Left forelimb (tissue), 1 donor: ENCODE results near the gene NPAS2.

Source experiments
- DNase-seq: peaks from one replicate; pipeline ENCODE4 v3.0.0-alpha.2; 2018; ENCODE audit warnings: low spot score

Gene NPAS2

DNA sequence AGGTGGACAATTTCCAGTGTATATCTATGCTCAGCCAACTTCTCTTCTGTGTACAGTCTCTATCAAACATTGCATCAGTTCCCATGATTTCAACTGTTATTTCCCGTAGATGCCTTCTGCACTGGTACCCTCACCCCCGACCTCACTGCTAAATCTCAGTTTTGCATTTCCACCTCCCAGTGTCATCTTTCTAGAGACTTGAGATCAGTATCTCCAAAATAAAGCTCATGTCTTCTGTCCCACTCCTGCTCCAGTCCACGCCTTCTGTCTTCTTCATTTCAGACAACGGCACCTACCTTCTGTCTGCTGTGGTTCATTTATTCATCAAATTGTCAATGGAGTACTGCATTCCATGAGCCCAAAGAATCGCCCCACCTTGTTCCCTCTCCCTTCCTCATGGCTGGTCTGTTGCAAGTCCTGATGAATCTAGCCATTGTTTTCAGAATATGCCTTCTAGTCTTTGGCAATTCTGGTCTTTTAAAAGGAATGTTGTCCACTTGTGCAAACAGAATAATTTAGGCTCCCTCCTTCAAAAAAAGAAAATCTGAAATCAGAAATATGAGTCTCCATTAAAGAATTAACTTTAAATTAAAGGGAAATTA is 23.3 kb upstream of the NPAS2 start:
- DNase-seq, result no peak

DNA sequence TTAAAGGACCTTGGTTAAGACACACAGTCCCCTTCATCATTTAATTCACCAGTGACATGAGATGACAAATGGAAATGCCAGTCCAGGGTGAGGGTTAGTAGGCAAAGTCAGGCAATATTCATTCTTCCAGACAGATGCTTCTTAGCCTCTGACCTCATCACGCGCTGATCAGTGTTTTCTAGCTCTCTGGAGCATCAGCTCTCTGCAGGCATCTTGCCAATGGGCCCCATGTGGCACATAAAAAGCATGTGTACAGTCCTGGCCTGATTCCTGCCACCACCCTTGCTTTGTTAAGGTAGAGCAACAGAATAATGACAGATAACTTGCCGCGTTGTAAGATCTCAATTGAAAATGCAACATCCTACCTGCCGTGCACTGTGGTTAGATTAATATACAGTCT is 20.3 kb upstream of the NPAS2 start:
- DNase-seq, result no peak

DNA sequence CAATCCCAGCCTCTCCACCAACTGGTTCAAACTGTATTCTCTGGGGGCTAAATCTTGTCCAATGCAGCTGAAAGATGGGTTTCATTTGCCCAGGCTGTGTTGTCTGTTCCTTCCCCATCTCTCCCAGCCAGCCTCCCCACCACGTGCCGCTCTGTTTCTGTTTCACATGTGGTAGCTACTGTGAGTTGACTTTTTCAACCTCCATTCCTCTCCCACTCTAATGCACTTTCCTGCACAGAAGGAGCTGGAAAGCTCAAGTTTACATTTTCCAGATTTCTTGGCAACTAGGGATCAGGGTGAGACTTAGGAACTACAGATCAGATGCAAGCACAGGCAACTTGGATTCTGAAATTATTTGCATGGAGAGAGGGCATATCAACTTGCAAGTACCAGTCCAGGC is 19.0 kb upstream of the NPAS2 start:
- DNase-seq, result no peak

DNA sequence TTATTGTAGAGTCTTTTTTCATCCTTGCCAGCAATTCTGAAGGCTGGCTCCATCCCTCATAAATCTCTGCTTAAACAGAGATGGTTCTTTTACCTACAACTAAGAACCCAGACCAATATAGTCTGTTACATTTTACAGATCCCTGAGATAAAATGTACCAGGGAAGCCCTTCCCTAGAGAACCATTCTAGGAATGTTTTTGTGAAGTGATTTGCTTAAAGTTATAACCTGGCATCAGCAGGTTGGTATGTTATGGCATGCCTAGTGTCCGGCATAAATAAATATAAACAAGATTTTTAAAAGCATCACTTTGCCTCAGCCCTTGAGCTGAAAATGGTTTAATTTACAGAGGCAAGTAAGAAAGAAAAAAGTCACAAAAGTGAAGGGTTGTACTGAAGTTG is 18.5 kb upstream of the NPAS2 start:
- DNase-seq, result no peak

DNA sequence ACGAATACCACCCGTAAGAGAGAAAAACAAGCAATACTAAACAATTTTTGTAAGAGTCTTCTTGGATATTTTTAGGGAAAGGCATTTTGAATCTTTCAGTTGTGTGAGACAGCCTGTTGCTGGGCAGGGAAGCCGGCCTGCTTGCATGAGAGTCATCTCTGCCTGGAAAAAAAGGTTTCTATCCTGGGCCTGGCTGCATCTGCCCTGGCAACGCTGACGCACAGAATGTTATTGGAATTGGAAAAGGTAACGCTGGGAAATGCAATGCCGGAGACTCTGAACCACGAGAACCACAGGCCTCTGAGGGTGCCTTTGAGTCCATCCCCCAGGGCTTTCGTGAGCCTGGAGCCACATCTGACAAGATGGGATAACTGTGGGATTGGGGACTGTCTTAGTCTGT is 17.9 kb upstream of the NPAS2 start:
- DNase-seq, result no peak

DNA sequence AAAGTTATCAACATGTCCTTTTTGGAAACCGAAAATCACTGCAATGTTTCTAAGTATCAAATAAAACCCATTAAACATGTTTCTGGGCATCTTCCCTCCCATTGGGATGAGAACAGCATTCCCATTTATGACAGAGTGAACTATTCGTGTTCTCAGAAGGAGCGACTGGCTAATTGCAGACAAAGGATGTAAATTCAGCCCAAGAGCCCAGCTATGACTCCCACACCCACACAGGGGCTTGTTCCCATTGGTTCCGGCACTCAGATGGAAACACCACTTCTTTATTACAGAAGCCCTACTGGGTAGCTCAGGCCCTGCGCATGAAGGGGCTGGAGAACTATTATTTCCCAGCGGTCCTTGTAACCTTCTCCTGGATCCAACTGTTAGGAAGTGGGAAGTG is 16.6 kb upstream of the NPAS2 start:
- no peak for DNase-seq

DNA sequence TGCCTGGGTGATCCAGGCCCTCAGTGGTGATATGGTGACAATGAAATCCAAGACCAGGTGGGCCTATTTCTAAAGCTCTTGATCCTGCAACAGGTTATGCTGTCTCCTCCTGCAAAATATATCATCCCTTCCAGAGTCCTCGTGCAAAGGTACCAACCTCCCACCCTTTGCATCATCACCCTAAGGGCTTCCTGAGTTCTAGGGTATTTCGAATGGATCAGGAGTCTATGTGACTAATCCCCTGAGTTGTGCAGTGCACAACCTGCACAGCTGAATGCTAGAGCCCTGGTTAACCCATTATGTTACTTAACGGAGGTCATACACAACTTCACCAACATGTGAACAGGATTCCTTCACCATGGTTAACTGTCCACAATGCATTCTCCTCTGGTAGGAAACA is 13.4 kb upstream of the NPAS2 start:
- DNase-seq, result no peak

DNA sequence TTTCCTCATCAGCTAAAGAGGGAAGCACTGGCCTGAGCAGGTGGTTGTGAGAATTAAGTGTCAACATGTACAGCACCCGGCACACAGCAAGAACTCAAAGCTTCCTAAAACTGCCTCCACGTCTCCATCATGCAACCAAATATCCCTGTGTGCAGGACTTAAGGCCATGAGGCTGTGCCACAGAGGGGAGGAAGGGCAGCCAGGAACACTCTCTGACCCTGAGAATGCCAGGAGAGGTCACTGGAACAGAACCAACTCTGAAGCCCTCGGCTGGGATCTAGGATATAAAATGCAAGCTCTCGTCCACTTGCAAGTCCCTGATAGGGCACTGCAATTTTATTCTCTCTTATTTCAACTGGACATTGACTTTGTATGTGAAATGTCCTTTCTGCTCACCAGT is 12.2 kb upstream of the NPAS2 start:
- DNase-seq, result no peak

DNA sequence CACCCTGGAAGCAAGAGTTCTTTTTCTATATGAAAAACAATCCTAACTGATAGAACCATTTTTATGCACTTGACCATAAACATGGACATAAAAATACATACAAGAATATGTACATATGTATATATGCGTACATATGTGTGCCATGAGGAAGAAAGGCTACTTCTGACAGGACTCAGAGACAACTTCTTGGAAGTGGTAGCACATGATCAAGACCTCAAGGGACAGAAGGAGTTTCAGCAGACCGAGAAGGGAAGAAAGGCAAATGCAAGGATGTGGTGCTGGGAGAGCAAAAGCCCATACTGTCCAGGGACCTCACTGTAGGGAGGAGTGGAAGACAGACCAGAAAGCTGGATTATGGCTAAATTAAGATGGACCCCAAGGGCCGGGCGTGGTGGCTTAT is 11.4 kb upstream of the NPAS2 start:
- DNase-seq, result peak; percentile 11

DNA sequence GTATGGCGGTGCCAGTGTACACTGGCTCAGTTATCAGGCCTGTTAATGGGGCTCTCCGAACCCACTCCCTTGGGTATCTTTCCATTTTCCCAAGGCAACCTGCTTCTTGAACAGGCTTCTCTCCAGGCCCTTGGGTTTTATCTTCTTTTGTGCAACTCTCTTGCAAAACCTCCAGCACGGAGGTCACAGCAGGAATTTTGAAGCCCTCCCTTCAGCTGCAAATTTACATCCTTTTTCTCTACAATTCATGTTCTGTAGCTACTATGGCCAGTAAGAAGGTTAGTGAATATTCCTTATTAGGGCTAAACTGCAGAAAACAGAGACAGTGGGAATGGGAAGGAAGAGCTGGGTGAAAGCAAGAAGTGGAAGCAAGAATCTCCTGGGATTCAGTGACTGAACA is 10.4 kb upstream of the NPAS2 start:
- DNase-seq, result peak; percentile 15

DNA sequence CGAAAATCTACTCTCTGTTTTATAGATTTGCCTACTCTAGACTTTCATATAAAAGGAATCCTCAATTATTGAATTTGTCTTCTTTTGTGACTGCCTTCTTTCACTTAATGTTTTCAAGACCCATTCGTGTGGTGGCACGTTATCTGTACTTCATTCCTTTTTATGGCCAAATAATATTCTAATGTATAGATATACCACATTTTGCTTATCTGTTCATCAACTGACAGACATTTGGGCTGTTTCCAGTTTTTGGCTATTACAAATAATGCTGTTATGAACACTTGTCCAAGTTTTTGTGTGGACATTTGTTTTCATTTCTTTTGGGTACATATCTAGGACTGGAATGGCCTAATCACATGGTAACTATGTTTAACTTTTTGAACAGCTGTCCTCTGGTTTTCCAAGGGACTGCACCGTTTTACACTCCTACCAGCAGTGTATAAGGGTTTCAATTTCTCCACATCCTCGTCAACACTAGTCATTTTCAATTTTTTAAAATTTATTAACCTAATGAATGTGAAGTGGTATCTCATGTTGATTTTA is 9.3 kb upstream of the NPAS2 start:
- DNase-seq, result no peak

DNA sequence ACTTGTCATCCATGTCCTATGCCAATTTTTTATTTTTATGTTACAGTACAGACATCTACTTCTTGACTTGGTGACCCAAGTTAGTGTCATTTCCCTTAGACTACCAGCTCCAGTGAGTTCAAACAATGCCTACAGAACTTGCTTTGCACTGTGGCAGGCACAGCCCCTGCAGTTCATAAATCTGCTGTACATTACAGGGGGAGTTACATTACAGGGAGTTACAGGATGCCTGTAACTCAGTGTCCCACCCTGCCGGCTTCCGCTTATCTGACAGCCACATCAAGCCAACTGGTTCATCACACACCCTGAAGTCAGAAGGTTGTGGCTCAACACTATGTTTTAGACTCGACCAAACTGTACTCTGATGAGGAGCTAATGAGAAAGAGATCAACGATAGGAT is 7.8 kb upstream of the NPAS2 start:
- peak; percentile 22 for DNase-seq

DNA sequence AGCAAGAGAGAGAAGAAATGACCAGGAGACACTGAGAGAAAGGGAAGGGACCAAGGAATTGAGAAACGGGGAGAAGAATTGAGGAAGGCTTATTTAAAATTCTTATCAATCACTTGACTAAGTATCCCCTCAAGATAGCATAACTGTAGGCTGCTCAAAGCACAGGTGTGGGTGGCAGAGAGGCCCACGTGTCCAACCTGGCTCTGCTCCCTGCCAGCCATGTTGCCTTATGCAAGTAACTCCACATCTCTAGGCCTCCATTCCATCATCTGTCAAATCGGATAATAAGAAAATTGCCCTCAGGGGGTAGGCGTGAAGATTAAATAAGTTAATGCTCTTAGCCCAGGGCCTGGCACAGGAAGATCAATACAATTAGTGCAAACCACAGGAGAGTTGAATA is 7.4 kb upstream of the NPAS2 start:
- DNase-seq, result peak; percentile 8

DNA sequence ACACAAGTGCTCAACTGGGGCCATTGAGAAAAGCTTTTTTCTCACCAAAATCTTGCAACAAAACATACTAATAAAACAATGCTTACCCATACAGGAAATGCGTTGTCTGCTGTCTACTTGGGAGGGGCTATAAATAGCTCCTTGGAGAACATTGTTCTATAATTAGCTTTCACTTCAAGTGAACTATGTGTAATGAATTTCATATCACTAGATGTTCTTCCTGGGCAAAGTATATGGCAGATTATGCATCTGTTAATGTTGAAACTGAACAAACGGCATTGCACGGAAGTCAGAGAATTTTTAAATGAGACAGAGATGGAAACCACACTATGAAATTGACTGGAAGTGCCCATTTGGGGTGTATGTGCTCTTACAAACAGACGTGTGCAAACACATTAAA is 6.4 kb upstream of the NPAS2 start:
- peak; percentile 0 for DNase-seq

DNA sequence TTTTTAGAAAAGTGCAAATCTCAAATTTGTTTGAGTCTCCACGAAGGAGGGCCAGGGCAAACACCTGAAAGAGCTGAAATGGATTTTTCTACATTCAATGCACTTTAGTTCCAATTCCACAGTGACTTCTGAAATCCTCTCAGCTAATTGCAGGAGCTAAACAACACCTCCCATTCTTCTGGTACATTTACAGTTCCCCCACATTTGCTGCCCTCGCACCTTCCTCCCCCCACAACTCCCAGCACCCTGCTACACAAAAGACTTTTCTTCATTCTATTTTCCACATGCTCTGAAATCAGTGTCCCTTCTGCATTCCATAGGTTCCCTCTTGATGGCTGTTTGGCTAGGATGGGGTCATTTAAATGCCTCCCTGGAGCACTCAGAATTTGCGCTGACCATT is 5.9 kb upstream of the NPAS2 start:
- peak; percentile 15 for DNase-seq

DNA sequence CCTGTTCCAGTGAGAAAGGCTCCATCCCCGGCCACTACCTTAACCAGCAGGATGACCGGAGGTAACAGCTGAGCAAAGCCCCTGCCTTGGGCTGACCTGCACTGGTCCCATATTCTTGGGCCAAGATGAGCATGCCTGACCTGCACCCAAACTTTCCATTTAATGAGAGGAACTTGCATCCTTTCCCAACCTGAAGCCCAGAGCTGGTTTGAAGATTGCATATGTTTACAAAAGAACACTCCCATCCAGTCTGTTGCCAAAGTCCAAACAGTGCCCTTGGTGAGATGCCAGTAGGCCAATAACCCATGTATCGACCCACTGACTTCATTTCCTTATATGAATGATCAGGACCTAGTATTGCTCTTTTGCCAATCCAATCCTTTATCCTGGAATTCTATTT is 5.5 kb upstream of the NPAS2 start:
- no peak for DNase-seq

DNA sequence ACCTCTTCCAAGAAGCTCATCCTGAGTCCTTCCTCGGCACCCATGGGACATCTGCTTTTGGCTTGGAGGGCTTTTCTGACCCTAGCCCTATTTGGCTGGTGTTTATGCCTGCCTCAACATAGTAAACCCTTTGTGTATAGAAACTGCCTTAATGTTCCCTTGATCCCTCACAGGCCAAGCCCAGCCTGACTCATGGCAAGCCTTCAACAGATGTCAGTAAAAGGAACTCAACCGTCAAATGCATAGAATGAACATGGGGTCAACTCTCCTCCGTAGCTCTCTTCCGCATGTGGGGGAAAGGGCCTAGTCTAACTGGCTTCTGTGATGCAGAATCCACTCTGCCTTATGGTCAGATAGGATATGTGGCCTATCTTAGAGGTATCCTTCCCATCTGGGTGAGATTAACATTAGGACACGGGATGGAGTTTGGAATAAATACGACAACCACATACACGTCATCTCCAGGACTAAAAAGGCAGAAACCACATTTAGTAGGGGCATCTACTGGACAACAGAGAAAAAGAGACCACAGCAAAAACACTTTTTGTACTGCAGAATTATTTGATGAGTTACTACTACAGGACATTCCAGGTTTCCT is 2.5 kb upstream of the NPAS2 start:
- peak; percentile 44 for DNase-seq

DNA sequence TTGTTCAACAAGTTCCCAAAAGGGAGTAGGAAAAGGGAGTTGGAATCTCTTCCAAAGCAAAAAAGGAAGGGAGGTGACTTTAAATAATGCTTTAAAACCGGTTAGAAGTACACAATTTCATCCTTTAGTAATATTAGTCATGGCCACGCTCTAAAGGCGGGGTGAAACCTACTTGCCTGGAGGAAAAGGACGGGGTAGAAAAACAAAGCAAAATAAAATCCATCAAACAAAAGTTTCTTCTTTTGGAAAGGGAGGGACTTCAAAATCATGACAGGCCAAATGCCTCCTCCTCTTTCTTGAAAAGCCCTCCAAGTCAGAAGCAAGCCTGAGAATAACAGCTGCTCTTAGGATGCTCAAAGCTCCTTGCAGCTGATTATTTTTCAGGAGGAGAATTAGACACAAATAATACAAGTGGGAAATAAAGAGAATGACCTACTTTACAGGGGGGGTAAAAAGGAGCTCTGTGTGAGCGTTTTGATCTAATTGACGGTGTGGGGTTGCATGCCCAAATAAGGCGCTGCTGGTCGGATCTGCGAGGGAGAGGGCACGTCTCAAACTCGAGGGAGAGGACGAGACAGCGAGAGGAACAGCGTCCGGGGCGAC is 1.8 kb upstream of the NPAS2 start:
- DNase-seq, result no peak

DNA sequence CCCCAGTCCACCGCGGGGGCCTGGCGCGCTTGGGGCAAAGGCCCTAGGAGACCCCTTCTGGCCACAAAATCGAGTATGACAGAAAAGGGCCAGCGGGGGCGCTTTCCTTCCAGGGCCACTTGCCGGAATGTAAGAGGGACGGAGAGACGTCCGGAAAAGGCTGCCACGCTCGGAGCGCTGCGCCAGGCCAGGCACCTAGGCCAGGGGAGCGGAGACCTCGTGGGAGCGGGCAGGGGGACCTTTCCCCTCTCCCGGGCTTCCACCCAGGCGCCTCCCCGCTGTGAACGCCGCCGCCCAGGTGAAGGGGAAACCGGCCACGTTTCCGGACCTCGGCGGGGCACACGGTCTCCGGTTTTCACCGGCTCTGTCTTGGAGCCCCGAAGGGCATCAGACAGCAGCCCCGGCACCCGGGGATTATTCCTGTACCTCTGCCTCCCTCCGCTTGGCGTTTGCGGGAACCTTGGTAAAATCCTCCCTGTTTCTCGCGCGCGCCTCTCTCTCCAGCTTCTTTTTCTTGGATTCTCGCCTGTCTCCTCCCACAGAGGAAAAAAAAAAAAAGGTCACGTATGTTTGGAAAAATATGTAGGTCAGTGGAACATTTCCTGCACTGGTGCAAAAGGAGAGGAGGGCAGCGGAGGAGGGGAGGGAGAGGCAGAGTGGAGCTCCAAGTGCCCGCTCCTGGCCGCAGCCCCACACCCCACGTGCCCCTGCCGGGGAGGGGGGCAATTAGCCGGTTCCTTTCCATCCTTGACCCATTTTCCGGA is 1.2 kb upstream of the NPAS2 start:
- peak; percentile 77 for DNase-seq

DNA sequence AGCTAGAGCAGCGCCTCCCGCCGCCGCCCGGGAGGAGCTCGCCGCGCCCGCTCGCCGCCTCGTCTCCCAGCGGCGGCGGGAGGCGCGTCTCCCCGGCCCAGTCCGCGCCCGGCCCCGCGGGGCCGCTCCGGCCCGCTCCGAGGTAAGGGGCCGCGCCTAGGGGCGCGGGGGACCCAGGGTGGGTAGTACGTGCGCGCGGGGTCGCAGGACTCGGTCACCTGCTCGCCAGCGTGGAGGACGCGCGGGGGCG is 259 bp downstream of the NPAS2 start:
- no peak for DNase-seq

DNA sequence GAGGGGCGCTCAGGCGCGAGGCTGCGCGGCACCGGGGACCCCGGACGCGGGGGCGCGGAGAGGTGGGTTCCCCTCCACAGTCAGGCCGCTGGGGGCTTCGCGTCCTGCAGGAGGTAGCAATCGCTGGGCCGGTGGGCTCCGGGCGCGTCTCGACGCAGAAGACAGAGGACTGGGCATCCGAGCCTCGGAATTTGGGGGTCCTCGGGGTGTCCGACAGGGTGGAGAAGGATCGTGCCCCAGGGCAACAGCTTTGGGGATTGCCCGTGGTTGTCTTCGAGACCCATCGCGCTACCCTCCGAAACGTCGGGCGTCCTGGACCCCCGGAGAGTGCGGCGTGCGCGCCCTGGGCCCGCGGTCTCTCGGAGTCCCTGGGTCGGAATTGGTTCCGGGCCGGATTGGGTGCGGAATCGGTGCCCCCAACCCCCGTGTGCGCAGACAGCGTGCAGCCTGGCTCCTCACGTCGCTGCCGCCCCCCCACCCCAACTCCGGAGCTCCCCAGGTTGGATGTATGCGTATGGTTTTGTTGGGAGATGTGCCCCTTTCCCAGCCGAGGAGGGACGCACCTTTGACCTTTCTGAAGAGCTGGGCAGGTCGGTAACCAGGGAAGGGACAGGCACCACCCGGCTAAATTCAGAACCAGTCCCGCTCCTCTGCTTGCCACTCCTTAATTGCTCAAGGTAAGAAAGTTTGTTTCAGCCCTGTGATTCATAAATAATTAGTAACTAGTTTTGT is 750 bp downstream of the NPAS2 start:
- DNase-seq, result no peak

DNA sequence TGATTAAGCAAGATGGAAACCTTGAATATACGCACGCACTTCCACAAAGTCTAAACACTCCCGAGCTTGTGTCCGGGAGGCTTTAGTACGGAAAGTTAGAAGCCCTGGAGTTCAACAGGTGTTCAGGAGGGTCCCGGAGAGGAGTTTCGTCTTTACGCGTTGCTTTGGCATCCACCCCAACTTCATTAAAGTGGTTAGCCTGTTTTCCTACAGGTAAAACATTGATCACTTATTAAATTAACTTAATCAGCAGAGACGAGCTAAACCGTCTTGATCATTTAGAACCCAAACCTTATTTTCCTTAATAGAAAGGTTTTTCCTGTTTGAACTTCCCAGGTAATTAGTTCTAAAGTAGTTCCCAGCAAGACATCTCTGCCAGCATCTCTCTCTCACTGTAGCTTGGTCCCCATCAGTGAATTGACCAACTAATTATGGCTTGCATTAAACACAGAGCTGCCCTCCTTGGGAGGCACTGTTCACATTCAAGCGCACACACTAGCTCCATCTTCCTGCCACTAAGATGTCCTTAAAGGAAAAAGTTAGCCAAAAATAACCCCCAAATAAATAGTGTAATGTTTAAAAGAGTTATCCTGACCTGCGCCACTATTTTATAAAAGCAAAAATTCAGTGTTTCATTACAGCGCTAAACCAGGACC is 1.4 kb downstream of the NPAS2 start:
- DNase-seq, result no peak
